HG02759 (cell line): Measurements from ENCODE around the gene FAM219A.
"Not testable (repeated sequence)": the region's sequence is repeated elsewhere in the genome, so short reads cannot be mapped to it uniquely, and the experiment has no call there.

Experiments used
- ATAC-seq: cut with Tn5 transposase; IDR thresholded peaks from one replicate; pipeline ENCODE4 v1.9.1; 2021; ENCODE audit warnings: mild to moderate bottlenecking, moderate library complexity; ENCODE audit not compliant: unreplicated experiment

FAM219A gene

GRCh38 chr9:34485822-34486221, 27.5 kb upstream of the FAM219A start:
- ATAC-seq: no peak

- ATAC-seq: no peak
These were observed 26.3 kb upstream of the FAM219A start for GRCh38 chr9:34484678-34485077.

- not testable (repeated sequence) for ATAC-seq
These were observed 24.4 kb upstream of the FAM219A start for GRCh38 chr9:34482746-34483145.

GRCh38 chr9:34481620-34482019, 23.2 kb upstream of the FAM219A start:
- ATAC-seq: not testable (repeated sequence)

- ATAC-seq: no peak
These were observed 21.1 kb upstream of the FAM219A start for GRCh38 chr9:34479431-34479866.

- ATAC-seq: no peak
These were observed 19.2 kb upstream of the FAM219A start for GRCh38 chr9:34477541-34477940.

GRCh38 chr9:34475097-34475496, 16.7 kb upstream of the FAM219A start:
- ATAC-seq: no peak

- no peak for ATAC-seq
These were observed 7.1 kb upstream of the FAM219A start for GRCh38 chr9:34465468-34465867.

GRCh38 chr9:34464571-34464970, 6.2 kb upstream of the FAM219A start:
- ATAC-seq: no peak

GRCh38 chr9:34463901-34464232, 5.5 kb upstream of the FAM219A start:
- no peak for ATAC-seq

GRCh38 chr9:34463098-34463900, 4.9 kb upstream of the FAM219A start:
- ATAC-seq: no peak

- ATAC-seq: no peak
These were observed 1.6 kb upstream of the FAM219A start for GRCh38 chr9:34459941-34460340.

- ATAC-seq: no peak
These were observed 986 bp upstream of the FAM219A start for GRCh38 chr9:34459356-34459755.

GRCh38 chr9:34458959-34459340, 580 bp upstream of the FAM219A start:
- ATAC-seq: no peak

- ATAC-seq: no peak
These were observed 931 bp downstream of the FAM219A start for GRCh38 chr9:34457266-34458012.

GRCh38 chr9:34456746-34457145, 1.6 kb downstream of the FAM219A start:
- no peak for ATAC-seq

GRCh38 chr9:34456151-34456550, 2.2 kb downstream of the FAM219A start:
- ATAC-seq: no peak

- no peak for ATAC-seq
These were observed 3.8 kb downstream of the FAM219A start for GRCh38 chr9:34454571-34455065.

- no peak for ATAC-seq
These were observed 5.8 kb downstream of the FAM219A start for GRCh38 chr9:34452568-34452967.

GRCh38 chr9:34451545-34451944, 6.8 kb downstream of the FAM219A start:
- ATAC-seq: no peak

- no peak for ATAC-seq
These were observed 7.2 kb downstream of the FAM219A start for GRCh38 chr9:34451135-34451534.

- no peak for ATAC-seq
These were observed 7.7 kb downstream of the FAM219A start for GRCh38 chr9:34450644-34451043.
